Stimulated activated naive CD4-positive, alpha-beta T cell treated with Interleukin-2 at 50 U/mL for 16 hours (primary cell): Measurements from ENCODE around the gene CRYGA.
"Not testable (repeated sequence)": the region's sequence is repeated elsewhere in the genome, so short reads cannot be mapped to it uniquely, and the experiment has no call there.

ENCODE experiments used
- DNase-seq: peaks from one replicate; lab custom pipeline; 2025; lab: John Stamatoyannopoulos, UW

The CRYGA gene

GRCh38 chr2:208164951-208165755 is 1.8 kb upstream of the CRYGA start:
- DNase-seq, result no peak

- no peak for DNase-seq
Measured at GRCh38 chr2:208156439-208156838, 7.0 kb downstream of the CRYGA start.

GRCh38 chr2:208153156-208153555 is 10.2 kb downstream of the CRYGA start:
- no peak for DNase-seq

GRCh38 chr2:208150956-208151355 is 12.4 kb downstream of the CRYGA start:
- no peak for DNase-seq

GRCh38 chr2:208150094-208150493 is 13.3 kb downstream of the CRYGA start:
- DNase-seq, result no peak

GRCh38 chr2:208148803-208149202 is 14.6 kb downstream of the CRYGA start:
- no peak for DNase-seq

- DNase-seq, result no peak
Measured at GRCh38 chr2:208147759-208148158, 15.6 kb downstream of the CRYGA start.

GRCh38 chr2:208147008-208147407 is 16.4 kb downstream of the CRYGA start:
- no peak for DNase-seq

- no peak for DNase-seq
Measured at GRCh38 chr2:208146006-208146405, 17.4 kb downstream of the CRYGA start, which contains the start of gene CRYGB. Gene CRYGB (minus strand): TSS chr2:208146158. CDS start chr2:208146120, 38 bp downstream.

- no peak for DNase-seq
Measured at GRCh38 chr2:208142925-208143799, 20.2 kb downstream of the CRYGA start.

GRCh38 chr2:208142240-208142924 is 21.0 kb downstream of the CRYGA start:
- DNase-seq, result no peak

- DNase-seq, result no peak
Measured at GRCh38 chr2:208139447-208139846, 23.9 kb downstream of the CRYGA start.

GRCh38 chr2:208138334-208138733 is 25.1 kb downstream of the CRYGA start:
- DNase-seq, result not testable (repeated sequence)

- no peak for DNase-seq
Measured at GRCh38 chr2:208136716-208137094, 26.7 kb downstream of the CRYGA start.

GRCh38 chr2:208135794-208136715 is 27.3 kb downstream of the CRYGA start:
- DNase-seq, result no peak

GRCh38 chr2:208134928-208135586 is 28.3 kb downstream of the CRYGA start:
- no peak for DNase-seq

- DNase-seq, result no peak
Measured at GRCh38 chr2:208130712-208131110, 32.7 kb downstream of the CRYGA start.

GRCh38 chr2:208129744-208130711 is 33.4 kb downstream of the CRYGA start, which contains the start of gene CRYGC:
Gene CRYGC (minus strand): TSS chr2:208129828. CDS start chr2:208129792, 36 bp downstream.
- no peak for DNase-seq

GRCh38 chr2:208128136-208128535 is 35.3 kb downstream of the CRYGA start:
- DNase-seq, result no peak
